ENCODE measurements around the gene STUM.

The STUM gene

DNA sequence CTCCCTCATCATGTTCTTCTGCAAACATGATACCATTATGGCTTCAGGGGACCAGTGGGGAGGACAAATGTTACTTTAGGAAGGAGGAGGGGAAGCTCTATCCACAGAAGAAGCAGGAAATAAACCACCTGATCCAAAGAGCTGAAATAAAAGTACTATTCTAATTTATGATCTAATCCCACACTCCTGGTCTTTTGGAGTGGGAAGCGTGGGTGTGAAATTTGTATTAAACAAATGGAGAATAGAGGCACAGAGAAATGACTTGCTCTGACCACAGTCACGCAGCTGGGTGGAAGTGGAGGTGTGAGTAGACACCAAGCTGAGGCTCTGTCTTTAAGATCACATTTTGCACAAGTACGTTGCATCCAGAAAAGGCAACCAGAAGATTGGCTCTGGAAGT is 14.5 kb upstream of the STUM start:
- no peak for DNase-seq (ENCODE audit: low read depth)

DNA sequence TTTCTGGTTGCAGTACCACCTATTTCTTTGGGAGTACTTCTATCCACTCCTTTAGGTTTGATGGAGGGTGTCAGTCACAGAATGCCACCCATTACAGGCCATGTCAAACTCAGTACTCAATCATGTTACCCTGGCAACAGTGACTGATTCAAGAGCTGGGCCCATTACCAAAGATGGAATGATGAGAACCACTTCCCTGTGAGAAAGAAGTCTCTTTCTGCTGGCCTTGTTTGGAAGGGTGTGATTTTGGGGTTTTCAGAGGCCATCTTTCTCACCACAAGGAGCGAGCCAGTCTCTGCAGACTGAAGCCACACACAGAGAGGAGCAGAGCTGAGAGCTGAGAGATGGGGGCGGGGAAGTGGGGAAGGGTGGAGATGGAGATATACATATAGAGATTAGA is 13.9 kb upstream of the STUM start:
- no peak for DNase-seq (ENCODE audit: low read depth)

DNA sequence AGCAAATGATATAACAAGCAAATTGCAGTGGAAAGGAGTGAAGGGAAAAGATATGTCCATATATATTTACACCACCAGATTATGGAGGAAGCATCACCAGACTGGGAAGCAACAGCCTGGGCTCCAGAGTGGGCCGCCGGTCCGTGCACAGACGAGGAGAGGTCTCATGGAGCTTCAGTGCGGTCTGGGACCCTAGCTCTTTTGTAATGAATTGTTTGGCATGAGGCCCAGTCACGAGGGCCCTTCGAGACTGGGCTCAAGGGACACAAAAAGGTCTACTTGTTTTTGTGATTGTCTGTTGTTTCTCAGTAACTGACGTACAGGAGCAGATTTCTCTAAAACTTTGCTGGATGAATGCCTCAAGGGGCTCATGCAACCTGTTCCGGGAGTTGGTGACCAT is 12.9 kb upstream of the STUM start:
- no peak for DNase-seq (ENCODE audit: low read depth)

DNA sequence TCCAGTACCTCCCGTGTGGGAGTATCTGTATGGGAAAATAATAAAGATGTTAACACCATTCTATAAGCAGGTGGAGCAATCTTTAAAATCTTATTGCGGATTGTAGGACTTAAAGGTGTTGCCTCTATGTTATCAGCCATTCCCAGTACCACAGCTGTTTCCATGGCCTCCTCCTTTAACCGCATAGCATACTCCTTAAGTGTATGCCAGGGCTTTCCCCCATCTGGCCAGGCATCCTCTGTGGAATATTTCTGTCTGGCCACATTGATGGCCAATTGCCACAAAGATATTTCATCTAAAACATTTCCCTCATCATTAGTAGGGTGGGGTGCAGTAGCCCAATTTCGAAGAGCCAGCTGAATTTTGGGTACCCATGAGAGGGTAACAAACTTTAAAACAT is 7.3 kb upstream of the STUM start:
- DNase-seq (ENCODE audit: low read depth), result no peak

DNA sequence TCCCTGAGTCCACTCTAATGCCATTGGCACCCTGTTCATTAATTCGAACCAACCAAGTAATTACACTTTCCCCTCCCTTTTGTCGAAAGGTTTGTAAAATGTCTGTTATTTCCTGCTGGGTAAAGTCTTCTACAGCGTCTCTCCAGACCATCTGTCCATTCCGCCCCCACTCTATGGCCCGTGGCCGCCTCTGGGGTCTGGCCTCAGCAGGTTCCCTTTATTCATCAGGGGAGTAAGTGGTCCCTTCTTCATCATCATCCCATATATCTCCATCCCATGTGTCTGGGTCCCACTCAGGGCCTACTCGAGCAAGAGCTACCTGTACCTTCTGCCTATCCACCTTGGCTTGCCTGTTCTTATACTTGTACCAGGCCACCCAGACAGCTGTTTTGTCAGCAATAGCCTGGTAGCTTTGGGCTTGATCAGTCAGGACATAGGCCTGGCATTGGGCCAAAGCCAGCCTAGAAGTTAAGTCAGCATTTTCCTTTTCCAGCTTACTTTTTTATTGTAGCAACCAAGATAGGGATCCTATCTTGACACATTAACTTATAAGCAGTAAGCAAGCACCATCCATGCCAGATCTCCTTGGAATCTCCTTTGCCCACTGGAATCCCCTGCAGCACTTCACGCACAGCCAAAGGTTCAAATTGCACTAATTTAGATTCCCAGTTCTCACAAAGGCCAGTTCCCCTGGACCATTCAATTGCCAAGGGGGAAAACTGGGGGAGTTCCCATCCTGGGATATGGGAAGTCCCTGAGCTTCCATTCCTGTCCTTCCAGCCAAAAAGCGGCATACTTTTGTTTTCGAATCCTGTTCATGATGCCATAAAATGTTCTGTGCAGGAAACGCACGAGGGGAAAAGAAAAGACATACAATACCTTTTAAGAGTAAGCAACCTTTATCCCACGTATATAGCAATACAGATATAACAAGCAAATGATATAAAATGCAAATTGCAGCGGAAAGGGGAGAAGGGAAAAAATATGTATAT is 6.6 kb upstream of the STUM start:
- DNase-seq (ENCODE audit: low read depth), result no peak

DNA sequence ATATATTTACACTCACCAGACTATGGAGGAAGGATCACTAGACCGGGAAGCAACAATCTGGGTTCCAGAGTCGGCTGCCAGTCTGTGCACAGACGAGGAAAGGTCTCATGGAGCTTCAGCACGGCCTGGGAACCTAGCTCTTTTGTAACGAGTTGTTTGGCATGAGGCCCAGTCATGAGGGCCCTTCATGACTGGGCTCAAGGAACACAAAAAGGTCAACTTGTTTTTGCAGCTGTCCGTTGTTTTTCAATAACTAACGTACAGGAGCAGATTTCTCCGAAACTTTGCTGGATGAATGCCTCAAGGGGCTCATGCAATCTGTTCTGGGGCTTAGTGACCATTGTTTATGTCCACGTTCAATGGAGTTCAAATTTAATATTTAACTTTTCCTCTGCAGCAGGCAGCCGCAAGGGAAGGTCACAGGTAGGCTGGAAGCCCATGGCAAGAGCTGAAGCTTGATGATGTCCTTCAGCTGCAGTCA is 5.9 kb upstream of the STUM start:
- DNase-seq (ENCODE audit: low read depth), result no peak

DNA sequence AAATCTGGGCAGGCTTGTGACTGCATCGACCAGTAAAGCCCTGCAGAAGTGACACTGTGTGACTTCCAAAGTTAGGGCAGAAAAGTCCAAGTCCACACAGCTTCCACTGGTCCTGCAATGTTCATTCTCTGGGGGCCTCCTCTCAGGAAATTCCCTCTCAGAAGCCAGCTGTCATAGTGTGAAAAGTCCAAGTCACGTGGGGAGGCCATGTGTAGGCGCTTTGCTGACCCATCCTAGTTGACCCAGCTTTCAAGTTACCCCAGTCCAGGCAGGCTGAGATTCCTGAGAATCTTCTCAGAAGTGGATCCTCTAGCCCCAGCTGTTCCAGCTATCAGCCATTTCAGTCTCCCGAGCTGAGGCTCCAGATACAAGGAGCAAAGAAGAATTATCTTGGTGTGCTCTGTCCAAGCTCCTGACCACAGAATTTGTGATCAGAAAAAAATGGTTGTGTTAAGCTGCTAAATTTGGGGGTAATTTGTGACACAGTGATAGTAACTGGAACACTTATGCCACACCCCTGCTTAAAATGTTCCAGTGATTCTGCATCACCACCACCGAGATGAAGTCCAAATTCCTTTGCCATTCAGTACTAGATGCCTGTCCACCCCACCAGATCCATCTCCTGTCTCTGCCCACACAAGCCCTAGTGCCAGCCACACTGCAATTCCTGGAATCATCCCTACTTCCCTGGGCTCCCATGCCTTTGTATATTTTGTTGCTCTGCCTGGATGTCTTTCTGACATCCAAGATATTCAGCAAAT is 2.5 kb upstream of the STUM start:
- no peak for DNase-seq (ENCODE audit: low read depth)

DNA sequence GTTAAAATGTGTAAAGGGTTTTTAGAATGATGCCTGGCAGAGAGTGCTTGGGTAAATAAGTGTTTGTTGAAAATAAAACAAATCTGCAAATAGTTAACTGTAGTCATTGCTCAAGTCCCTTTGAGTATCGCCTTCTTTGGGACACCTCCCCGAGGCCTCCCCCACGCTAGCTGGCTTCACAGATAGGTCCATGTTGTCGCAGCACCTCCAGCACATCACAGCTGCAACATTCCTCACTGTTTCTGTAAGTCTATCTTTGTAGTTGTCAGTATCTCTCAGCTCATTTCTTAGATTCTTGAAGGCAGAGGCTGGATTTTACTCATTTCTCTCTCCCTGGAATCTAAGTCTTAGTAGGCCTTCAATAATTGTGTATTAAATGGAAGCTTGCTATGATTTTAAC is 1.6 kb upstream of the STUM start:
- no peak for DNase-seq (ENCODE audit: low read depth)

DNA sequence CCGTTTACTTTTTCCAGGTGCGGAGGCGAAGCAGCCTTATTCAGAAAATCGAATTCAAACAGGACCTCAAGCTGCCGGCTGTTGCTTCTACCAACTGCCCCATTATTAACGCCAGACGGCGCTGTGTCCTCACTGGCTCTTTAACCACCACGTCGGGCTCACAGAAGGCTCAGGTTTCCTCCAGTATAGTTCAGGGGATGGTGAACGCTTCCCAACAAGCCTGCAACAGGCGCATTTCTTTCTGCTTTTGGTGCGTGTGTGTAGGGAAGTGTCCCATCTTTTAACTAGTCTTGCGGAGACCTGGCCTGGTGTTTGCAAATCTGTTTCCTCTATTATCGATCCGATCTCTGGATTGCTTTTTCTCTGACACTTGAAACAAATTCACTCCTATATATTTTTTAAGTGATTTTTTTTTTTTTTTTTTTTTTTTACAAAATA is 791 bp upstream of the STUM start:
- peak; percentile 24 for DNase-seq (ENCODE audit: low read depth)

DNA sequence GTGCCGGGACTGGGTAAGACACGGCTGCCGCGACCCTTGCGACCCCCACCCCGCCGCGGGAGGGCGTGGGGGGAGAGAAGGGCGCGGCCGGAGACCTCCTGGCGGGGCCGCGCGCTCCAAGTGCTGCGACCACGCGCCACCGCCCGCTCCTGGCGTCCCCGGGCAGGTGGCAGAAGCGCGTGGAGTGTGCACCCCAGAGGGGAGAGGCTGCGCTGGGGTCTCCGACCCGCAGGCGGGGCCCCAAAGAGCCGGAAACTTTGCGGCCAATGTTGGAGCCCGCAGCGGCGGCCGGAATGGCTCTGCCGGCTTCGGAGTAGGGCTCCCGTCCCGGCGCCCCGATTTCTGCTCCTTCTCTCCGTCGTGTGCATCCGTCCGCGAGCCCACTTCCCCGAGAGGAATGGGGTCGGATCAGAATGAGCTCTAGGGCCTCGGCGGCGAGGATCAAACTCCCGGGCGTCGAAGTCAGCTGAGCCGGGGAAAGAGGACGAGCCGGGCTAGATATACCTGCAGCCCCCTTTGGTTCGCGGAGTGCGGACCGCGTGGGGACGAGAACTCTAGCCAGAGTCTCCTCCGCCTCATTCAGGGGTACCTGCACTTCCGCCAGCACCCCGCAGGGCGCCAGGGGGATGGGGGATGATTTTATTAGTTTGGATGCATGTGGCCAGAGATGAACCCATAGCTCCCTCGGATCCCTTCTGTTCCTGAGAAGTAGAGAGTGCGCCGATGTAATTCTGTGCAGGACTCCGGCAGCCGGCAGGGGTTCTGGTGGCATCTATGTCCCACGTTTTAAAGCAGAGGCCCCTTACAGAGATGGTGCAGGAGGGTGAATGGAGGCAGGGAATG is 751 bp downstream of the STUM start:
- DNase-seq (ENCODE audit: low read depth), result no peak

DNA sequence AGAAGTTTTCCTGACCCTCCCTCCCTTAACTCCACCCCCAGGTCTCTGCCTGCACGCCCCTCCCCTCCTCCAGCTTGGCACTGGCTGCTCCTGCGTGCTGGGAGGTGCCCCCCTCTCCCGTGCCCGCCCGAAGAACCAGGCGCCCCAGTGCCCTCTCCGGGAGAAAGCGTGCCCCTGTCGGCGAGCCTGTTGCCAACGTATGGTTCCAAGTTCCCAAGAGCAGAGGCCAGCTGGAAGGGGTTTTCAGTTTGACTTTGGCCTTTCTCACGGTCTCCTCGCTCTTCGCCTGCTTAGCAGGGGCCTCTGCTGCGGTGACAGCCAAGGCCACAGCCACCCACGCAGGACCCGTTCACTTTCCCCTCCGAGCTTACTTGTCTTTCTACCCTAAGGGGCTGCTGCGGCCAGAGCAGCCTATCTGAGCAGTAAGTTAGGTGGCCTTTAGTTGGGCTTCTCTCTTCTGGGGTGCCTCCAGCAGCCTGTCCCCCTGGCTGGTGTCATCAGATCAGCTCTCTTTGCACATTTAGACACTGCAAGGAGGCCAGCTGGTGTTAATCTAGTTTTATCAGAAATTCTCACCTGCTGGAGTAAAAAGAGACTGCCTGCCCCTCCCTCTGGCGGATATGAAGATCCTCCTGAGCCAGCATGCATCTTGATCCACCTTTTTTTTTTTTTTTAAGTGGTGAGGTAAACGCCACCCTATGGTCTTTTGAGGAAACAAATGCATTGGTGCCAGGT is 1.5 kb downstream of the STUM start:
- no peak for DNase-seq (ENCODE audit: low read depth)

DNA sequence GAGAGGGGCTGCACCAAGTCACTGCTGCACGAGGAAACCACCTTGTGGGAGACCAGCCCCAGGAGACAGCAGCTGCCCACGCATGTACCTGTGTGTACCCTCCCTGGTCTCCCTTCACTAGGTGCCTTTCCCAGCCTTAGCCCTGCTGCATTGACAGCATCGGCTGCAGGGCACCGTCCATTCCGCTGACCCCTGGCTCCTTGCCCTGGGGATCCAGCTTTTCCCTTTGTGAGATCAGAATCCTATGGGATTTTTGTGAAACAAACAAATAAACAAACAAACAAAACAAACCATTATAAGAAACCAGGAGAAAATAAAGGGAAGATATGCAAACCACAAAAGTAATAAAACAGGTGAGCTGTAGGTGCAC is 2.1 kb downstream of the STUM start:
- DNase-seq (ENCODE audit: low read depth), result no peak

DNA sequence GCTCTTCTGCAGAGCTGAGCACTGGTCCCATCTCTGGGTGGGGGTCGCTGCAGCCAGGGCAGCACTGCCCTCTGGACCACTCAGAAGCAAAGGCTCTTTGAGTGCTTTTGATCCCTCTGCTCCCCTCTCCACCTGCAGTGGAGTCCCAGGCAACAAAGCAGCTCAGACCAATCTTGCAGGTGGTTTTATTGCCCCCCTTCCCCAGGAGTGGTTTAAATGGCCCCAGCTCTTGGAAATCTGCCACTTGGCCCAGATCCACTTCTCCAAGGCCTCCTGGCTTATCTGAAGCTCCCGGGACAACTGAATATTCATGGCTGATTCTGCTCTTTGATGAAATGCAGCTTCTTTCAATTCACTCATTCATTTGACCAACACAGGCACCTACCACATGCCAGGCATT is 2.7 kb downstream of the STUM start:
- no peak for DNase-seq (ENCODE audit: low read depth)

DNA sequence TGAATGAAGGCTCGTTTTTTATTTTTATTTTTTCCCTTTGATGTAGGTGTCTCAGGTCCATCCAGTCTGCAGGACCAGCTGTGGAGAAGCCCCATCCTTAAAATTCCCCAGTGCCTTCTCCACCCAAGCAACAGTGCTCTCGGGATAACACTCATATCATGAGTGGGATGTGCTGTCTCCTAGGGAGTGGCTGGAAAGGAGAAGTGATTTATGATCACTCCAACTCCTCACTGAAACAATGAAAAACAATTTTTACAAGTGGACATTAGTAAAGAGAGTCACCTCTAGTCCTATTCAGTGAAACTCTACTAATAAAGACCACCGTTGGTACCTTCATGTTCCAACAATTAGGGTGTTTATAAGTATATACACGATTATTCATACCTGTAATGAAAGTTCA is 3.5 kb downstream of the STUM start:
- no peak for DNase-seq (ENCODE audit: low read depth)

DNA sequence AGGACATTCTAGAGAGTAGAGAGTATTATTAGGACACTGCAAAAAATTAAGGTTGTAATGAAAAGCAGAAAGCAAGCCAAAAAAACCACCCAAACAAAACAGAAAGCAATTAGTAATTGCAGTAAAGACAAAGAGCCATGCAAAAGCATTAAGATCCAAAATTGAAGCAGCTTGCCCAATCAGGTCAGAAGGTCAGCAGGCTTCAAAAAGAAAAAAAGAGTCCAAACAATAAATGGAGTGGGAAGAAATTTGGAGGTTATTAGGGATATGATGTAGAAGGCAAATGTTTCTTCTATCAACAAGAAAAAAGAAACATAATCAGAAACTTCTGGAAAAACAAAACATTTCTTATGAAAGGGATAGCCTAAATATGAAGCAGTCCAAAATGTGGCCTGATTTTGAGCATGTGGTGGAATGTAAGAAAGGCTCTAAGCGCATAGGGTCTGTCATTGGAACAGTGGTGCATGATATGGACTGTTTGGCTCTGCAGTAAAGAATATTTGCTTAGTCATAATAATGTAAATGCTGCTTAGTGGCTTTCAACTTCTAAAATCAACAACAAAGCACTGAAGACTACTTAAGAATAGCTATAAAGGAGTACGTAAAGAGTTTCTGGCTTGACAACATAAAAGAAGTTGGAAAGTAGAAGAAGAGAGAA is 4.8 kb downstream of the STUM start:
- no peak for DNase-seq (ENCODE audit: low read depth)

DNA sequence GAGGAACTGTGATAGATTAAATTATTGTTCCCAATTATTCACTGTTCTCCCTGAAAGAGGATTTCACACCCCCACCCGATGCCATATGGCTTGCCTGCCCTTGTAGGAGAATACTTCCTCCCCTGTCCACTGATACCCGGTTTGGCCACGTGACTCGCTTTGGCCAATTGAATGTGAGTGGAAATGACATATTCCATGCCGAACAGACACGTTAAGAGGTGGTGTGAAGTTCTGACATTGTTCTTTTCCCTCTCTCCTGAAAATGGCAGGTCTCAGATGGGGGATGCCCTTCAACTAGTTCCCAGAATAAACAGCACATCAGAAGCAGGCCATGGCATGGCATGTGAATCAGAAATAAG is 5.3 kb downstream of the STUM start:
- DNase-seq (ENCODE audit: low read depth), result no peak

DNA sequence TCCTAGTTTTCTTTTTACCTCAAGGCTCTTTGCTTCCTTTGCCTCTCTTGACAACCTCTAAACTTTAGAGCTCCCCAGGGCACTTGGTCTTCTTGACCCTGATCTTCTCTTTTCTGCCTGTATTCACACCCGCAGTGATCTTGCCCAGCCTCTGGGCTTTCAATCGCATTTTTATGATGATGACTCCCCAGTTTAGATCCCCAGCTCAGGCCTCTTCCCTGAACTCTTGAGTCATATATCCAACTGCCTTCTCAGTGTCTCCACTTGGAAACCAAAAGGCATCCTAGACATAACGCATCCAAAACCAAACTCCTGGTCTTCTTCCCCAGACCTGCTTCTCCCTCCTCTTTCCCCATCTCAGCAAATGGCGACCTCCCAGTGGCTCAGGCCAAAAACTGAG is 6.5 kb downstream of the STUM start:
- no peak for DNase-seq (ENCODE audit: low read depth)

DNA sequence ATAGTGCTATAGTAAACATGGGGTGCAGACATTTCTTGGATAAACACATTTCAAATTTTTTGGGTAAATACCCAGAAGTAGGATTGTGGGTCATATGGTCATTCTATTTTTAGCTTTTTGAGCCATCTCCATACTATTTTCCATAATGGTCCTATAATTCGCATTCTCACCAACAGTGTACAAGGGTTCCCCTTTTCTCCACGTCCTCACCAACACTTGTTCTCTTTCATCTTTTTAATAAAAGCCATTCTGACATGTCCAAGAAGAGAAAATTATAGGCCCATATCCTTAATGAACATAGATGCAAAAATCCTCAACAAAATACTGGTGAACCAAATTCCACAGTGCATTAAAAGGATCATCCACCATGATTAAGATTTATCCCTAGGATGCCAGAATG is 8.9 kb downstream of the STUM start:
- no peak for DNase-seq (ENCODE audit: low read depth)

DNA sequence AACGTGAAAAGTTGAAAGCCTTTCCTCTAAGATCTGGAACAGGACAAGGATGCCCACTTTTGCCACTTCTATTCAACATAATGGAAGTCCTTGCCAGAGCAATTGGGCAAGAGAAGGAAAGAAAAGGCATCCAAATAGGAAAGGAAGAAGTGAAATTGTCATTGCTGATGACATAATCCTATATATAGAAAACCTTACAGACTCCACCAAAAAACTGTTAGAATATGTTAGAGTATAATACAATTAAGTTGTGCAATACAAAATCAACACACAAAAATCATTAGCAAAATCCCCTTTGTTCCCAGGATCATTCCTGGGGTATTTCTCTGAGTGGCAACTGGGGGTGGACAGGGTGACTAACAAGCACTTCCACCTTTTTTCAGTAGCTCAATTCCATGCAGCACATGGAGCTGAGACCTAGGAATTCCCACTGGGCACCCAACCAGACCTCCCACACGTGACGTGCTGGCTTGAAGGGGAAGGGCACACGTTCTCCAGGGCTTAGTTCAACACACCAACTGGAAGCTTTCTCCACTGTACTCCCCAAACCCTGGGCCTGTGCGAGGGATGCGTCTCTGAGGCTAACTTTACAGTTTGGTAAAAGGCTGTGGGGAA is 9.6 kb downstream of the STUM start:
- no peak for DNase-seq (ENCODE audit: low read depth)

DNA sequence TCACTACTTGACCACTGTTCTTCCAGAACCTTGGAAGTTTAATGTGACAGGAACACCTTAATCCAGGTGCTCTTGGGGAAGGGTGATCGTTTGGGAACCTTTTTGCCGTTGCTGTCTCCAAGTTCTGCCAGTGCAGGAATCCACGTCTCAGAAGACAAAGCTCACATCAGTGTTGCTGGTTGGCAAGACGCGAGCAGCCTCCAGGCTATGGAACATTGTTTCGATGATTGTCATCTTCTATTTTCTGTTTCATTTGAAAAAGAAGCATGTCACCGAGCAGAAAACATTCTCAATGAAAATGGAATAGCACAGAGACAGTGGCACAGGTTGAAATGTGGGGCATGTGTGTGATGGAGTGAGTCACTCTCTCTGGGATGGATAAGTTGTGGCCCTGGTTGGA is 11.7 kb downstream of the STUM start:
- no peak for DNase-seq (ENCODE audit: low read depth)

DNA sequence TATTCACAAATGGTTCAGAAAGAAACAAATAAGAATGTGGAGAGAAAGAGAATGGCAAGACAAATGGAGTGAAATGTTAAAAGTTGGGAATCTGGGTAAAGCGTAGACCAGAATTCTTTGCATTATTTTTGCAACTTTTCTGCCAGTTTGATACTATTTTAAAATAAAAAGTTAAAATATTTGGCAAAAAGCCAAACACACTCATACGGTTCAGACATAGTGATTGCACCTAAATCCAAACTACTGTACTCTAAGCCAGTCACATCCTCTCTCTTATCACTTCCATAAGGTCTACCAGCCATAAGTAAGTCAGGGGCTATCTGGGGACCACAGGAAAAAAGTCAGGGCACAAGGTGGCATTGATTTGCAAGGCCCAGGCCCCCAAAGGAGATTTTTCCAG is 14.4 kb downstream of the STUM start:
- DNase-seq (ENCODE audit: low read depth), result no peak

Measured in stimulated activated CD8-positive, alpha-beta memory T cell treated with anti-CD3 and anti-CD28 coated beads, Interleukin-15, amount 100 ng/mL, for 24 hours (primary cell).